Activated CD8-positive, alpha-beta memory T cell treated with anti-CD3 and anti-CD28 coated beads, Interleukin-2, amount 10 ng/mL, durations not matched to agents 7 days and 5 days (primary cell): ENCODE measurements around the gene ANKRD36B. TPM values are rescaled to one million over a fixed set of nuclear protein-coding genes. Genes with fewer than 3 reads are reported as not detected.
"Not testable (repeated sequence)": the region's sequence is repeated elsewhere in the genome, so short reads cannot be mapped to it uniquely, and the experiment has no call there.

Experiments used
- ATAC-seq: fragments of 150-1000 bp; cut with Tn5 transposase; one replicate; pipeline ENCODE4 v1.10.0; 2021; ENCODE audit warnings: moderate library complexity
- CTCF ChIA-PET: fragments of 350-600 bp; sonication (Branson Sonifier 250); formaldehyde crosslinking; loops from one replicate; lab custom pipeline; 2021; ENCODE audit warnings: antibody characterized with exemption; lab: Charles Lee
- DNase-seq: peaks from one replicate; pipeline ENCODE4 v3.0.0-alpha.2; 2020
- H3K27ac Mint-ChIP-seq: one replicate; pipeline ENCODE4 v1.8.0; 2021; ENCODE audit warnings: mild to moderate bottlenecking, mixed read lengths
- H3K27me3 Mint-ChIP-seq: one replicate; pipeline ENCODE4 v1.8.0; 2021; ENCODE audit warnings: mixed read lengths
- H3K36me3 Mint-ChIP-seq: one replicate; pipeline ENCODE4 v1.8.0; 2021; ENCODE audit warnings: mild to moderate bottlenecking, mixed read lengths
- H3K4me1 Mint-ChIP-seq: one replicate; pipeline ENCODE4 v1.8.0; 2021; ENCODE audit warnings: mixed read lengths
- H3K4me3 Mint-ChIP-seq: one replicate; pipeline ENCODE4 v1.8.0; 2021; ENCODE audit warnings: mild to moderate bottlenecking, moderate library complexity, mixed read lengths
- H3K9me3 Mint-ChIP-seq: one replicate; pipeline ENCODE4 v1.8.0; 2022; ENCODE audit warnings: low read depth, mixed read lengths
- total RNA-seq, 2 experiments: library from RNA; stranded (reverse); gene quantifications; one replicate each; pipeline ENCODE4 v1.2.3, GENCODE V29; 2021

Gene ANKRD36B
- total RNA-seq, 2 experiments from 2014 or later = 33.8 to 77.6 TPM

DNA sequence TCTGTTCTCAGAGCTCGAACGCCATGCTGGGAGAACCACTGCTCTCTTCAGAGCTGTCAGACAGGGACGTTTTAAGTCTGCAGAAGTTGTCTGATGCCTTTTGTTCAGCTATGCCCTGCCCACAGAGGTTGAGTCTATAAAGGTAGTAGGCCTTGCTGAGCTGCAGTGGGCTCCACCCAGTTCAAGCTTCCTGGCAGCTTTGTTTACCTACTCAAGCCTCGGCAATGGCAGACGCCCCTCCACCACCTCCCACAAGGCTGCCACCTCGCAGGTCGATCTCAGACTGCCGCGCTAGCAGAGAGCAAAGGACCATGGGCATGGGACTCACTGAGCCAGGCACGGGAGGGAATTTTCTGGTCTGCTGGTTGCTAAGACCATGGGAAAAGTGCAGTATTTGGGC lies 11.9 kb upstream of the ANKRD36B start:
- DNase-seq, H3K36me3 Mint-ChIP-seq, ATAC-seq, H3K4me3 Mint-ChIP-seq, H3K27ac Mint-ChIP-seq, H3K4me1 Mint-ChIP-seq, CTCF ChIA-PET, H3K9me3 Mint-ChIP-seq: not testable (repeated sequence)
- peaks cover 40% of the 10 kb centered on the region for H3K27me3 Mint-ChIP-seq

DNA sequence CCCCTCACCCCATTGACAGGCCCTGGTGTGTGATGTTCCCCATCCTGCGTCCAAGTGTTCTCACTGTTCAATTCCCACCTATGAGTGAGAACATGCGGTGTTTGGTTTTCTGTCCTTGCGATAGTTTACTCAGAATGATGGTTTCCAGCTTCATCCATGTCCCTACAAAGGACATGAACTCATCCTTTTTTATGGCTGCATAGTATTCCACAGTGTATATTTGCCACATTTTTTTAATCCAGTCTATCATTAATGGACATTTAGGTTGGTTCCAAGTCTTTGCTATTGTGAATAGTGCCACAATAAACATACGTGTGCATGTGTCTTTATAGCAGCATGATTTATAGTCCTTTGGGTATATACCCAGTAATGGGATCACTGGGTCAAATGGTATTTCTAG lies 6.5 kb upstream of the ANKRD36B start:
- ATAC-seq, H3K9me3 Mint-ChIP-seq, DNase-seq, H3K27ac Mint-ChIP-seq, H3K4me3 Mint-ChIP-seq, H3K36me3 Mint-ChIP-seq, H3K4me1 Mint-ChIP-seq, CTCF ChIA-PET: not testable (repeated sequence)
- peaks cover 50% of the 10 kb centered on the region for H3K27me3 Mint-ChIP-seq

- DNase-seq, CTCF ChIA-PET, H3K4me1 Mint-ChIP-seq, H3K9me3 Mint-ChIP-seq, H3K36me3 Mint-ChIP-seq, H3K4me3 Mint-ChIP-seq, ATAC-seq, H3K27ac Mint-ChIP-seq: not testable (repeated sequence)
- H3K27me3 Mint-ChIP-seq = peaks cover 29% of the 10 kb centered on the region
These were observed 3.8 kb upstream of the ANKRD36B start for GRCh38 chr2:97593520-97593919.

DNA sequence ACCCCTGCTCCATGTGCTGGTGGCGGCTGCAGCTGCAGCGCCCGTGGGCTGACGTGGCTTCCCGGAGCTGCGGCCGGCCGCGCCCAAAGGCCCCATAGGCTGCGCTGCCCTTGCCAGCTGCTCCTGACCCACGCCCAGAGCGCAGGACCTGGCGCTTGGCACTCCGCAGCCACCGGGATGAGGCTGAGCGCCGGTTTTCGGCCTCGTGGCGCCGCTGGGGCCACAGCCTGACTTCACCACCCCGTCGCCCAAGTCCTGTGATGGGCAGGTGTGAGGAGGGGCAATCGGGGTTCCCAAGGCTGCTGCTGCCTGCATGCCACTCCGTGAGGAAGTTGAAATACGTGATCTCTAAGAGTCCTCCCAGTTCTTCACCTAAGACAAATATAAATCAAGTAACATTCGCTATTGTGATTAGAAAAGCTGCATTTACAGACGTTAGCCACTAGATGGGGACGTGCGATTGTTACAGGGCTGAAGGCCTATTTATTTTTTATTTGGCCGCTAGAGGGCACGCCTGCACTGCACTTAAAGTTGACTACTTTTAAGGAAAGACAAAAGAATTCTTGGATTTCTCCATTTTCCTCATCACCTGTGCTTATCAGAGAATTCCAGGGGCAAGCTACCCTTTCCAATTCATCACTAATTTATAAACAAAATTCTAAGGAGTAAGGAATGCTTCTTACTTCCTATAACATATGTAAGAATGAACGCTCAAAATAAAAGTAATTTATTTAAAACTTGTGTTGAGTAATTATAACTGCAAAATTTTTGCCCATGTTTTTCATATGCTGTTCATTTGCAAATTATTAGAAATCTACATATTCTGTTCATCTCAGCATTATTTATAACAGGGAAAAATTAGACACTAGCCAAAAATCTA lies 1.1 kb upstream of the ANKRD36B start:
- Mint-ChIP-seq H3K27ac (peak overlapping the region; percentile 90), H3K27me3 (peaks cover 14% of the 10 kb centered on the region), H3K4me3 (peak overlapping the region; percentile 75)
- H3K36me3 Mint-ChIP-seq, H3K4me1 Mint-ChIP-seq, H3K9me3 Mint-ChIP-seq: not testable (repeated sequence)
- CTCF ChIA-PET = interaction anchor here (0.9 to 4.4 kb wide), 27 partner anchors 10 to 176 kb away, joined by 3 to 171 read pairs (median 5); partner anchors contain the start of genes ACTR1B, C2orf92, COX5B and ZAP70
- DNase-seq (peak; percentile 86), ATAC-seq (peak; percentile 62)

DNA sequence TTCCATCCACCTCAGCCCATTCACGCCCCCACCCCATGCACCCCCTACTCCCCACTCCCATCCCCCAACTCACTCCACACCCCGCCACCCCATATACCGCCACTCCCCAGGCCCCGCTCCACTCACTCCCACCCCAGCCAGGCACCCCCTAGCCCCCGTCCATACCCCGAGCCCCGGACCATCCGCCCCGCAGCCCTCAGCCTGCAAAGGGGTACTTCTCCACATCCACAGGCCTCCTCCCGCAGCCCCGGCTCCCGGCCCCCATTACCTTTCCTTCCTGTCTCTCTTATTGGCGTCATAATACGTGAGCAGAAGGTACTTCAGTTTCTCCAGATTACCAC lies 450 bp downstream of the ANKRD36B start:
- H3K36me3 Mint-ChIP-seq, H3K4me1 Mint-ChIP-seq, H3K9me3 Mint-ChIP-seq, DNase-seq, ATAC-seq, H3K27me3 Mint-ChIP-seq: not testable (repeated sequence)
- Mint-ChIP-seq H3K4me3 (peak overlapping the region; percentile 98), H3K27ac (peak overlapping the region; percentile 96)
- CTCF ChIA-PET = interaction anchor here (1.0 to 4.4 kb wide), 5 partner anchors 11 to 159 kb away, joined by 3 to 171 read pairs (median 12); partner anchors contain the start of genes COX5B and ZAP70

- CTCF ChIA-PET, ATAC-seq: not testable (repeated sequence)
These were observed 24.0 kb downstream of the ANKRD36B start for GRCh38 chr2:97565674-97566073.

DNA sequence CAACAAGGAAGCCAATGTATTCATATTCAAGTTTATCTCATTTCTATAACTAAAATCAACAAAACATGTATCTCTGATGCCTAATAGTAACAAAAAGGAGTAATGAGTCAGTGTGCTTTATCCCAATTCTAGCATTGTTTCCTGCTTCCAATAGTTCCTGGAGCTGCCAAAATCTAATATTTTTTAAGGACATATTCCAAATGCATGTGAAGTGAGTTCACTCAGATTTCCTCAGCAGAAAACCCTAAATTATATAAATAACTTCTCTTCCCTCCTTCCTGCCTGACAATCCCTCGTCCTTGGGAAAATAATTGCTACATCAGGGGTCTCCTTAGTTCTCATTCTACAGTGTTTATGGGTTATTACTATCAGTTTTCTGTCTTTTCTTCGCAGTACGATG lies 37.3 kb downstream of the ANKRD36B start:
- DNase-seq, H3K27me3 Mint-ChIP-seq, H3K9me3 Mint-ChIP-seq, H3K4me1 Mint-ChIP-seq, H3K27ac Mint-ChIP-seq, H3K4me3 Mint-ChIP-seq, ATAC-seq, CTCF ChIA-PET: not testable (repeated sequence)
- peaks cover 44% of the 10 kb centered on the region for H3K36me3 Mint-ChIP-seq

More at GRCh38 chr2:97565674-97566073, 24.0 kb downstream of the ANKRD36B start:
- peaks cover 17% of the 10 kb centered on the region for H3K36me3 Mint-ChIP-seq
- H3K4me1 Mint-ChIP-seq, DNase-seq, H3K9me3 Mint-ChIP-seq, H3K27ac Mint-ChIP-seq, H3K27me3 Mint-ChIP-seq, H3K4me3 Mint-ChIP-seq: not testable (repeated sequence)

GRCh38 chr2:97550498-97550897 lies 39.2 kb downstream of the ANKRD36B start:
- H3K4me3 Mint-ChIP-seq, H3K27ac Mint-ChIP-seq, CTCF ChIA-PET, ATAC-seq, H3K9me3 Mint-ChIP-seq, DNase-seq, H3K27me3 Mint-ChIP-seq, H3K4me1 Mint-ChIP-seq: not testable (repeated sequence)
- H3K36me3 Mint-ChIP-seq = peaks cover 48% of the 10 kb centered on the region

DNA sequence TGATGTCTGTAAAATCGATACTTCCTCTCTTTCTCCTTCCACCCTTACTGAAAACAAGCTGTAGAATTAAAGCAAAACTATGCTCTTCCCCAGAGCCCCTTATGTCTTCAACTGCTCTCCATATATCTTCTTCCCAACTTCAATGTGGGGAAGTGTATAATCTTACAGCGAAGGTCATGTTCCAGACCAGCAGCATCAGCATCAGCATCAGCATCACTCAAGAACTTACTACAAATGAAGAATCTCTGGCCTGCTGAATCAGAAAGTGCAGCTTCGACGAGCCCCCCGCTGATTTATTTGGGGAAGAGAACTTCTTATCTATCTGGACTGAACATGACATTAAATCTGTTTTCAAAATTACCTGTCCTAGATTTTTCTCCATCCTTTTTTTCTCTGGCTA lies 40.6 kb downstream of the ANKRD36B start:
- H3K4me1 Mint-ChIP-seq, H3K27me3 Mint-ChIP-seq, H3K9me3 Mint-ChIP-seq, DNase-seq, H3K4me3 Mint-ChIP-seq, ATAC-seq, CTCF ChIA-PET, H3K27ac Mint-ChIP-seq: not testable (repeated sequence)
- peaks cover 39% of the 10 kb centered on the region for H3K36me3 Mint-ChIP-seq

DNA sequence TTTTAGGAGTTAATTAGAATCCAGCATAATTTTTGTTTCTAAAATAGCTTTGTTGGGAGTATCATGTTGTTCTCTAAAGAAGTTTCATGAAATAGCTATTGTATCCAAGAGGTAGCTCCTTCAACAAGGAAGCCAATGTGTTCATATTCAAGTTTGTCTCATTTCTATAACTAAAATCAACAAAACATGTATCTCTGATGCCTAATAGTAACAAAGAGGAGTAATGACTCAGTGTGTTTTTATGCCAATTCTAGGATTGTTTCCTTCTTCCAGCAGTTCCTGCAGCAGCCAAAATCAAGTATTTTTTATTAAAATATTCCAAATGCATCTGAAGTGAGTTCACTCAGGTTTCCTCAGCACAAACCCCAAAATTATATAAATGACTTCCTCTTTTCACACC lies 41.1 kb downstream of the ANKRD36B start:
- CTCF ChIA-PET, ATAC-seq, H3K4me1 Mint-ChIP-seq, H3K9me3 Mint-ChIP-seq, H3K27me3 Mint-ChIP-seq, H3K4me3 Mint-ChIP-seq, DNase-seq, H3K27ac Mint-ChIP-seq: not testable (repeated sequence)
- H3K36me3 Mint-ChIP-seq = peaks cover 35% of the 10 kb centered on the region

- H3K36me3 Mint-ChIP-seq = peaks cover 28% of the 10 kb centered on the region
- no peak overlapping the region for H3K27ac Mint-ChIP-seq
- H3K4me1 Mint-ChIP-seq = peaks cover 2% of the 10 kb centered on the region
- DNase-seq (no peak), ATAC-seq (no peak)
- no peaks in the 10 kb centered on the region for H3K27me3 Mint-ChIP-seq
- no peak overlapping the region for H3K4me3 Mint-ChIP-seq
- CTCF ChIA-PET = no interaction called here
- no peaks in the 10 kb centered on the region for H3K9me3 Mint-ChIP-seq
These were observed 43.0 kb downstream of the ANKRD36B start for GRCh38 chr2:97546711-97547110.

GRCh38 chr2:97544911-97545310 lies 44.8 kb downstream of the ANKRD36B start:
- peaks cover 23% of the 10 kb centered on the region for H3K36me3 Mint-ChIP-seq
- H3K4me1 Mint-ChIP-seq, H3K9me3 Mint-ChIP-seq, H3K27me3 Mint-ChIP-seq, CTCF ChIA-PET, ATAC-seq, DNase-seq, H3K4me3 Mint-ChIP-seq, H3K27ac Mint-ChIP-seq: not testable (repeated sequence)

DNA sequence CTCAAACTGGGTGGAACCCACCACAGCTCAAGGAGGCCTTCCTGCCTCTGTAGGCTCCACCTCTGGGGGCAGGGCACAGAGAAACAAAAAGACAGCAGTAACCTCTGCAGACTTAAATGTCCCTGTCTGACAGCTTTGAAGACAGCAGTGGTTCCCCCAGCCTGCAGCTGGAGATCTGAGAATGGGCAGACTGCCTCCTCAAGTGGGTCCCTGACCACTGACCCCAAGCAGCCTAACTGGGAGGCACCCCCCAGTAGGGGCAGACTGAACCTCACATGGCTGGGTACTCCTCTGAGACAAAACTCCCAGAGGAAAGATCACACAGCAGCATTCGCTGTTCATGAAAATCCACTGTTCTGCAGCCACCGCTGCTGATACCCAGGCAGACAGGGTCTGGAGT lies 63.8 kb downstream of the ANKRD36B start:
- H3K9me3 Mint-ChIP-seq, CTCF ChIA-PET, H3K4me3 Mint-ChIP-seq, H3K27ac Mint-ChIP-seq, H3K27me3 Mint-ChIP-seq, H3K4me1 Mint-ChIP-seq, ATAC-seq, DNase-seq: not testable (repeated sequence)
- H3K36me3 Mint-ChIP-seq = peaks cover 29% of the 10 kb centered on the region

DNA sequence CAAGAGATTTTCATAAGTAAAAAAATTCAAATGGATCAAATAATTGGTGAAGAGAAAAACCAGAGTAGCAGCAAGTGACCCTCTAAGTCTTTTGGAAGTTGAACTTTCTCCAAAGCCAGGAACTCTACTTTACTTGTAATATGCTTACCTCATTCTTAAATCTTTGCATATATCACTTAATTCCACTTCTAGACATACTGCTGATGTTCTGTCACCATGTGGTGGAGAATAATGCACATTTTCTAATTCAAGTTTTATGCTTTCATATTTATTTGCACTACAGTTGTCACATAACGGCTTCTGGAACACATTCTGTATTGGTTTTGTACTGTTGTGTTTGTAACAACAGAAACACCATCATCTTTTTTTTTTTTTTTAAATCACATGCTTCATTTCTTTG lies 65.9 kb downstream of the ANKRD36B start:
- H3K9me3 Mint-ChIP-seq, ATAC-seq, H3K27ac Mint-ChIP-seq, H3K4me3 Mint-ChIP-seq, CTCF ChIA-PET, H3K4me1 Mint-ChIP-seq, H3K27me3 Mint-ChIP-seq, DNase-seq: not testable (repeated sequence)
- H3K36me3 Mint-ChIP-seq = peaks cover 23% of the 10 kb centered on the region
